ENCODE measurements around the gene CELF2.

GRCh38 chr10:11335881-11336430, 318.3 kb downstream of the CELF2 start:
- TF ChIP-seq CTCF (IDR thresholded peaks at IDR 0.05; ENCODE audit: borderline replicate concordance, extremely low read depth, low read length, poor library complexity, severe bottlenecking) (no peak), EZH2 (IDR thresholded peaks at IDR 0.05; ENCODE audit: borderline replicate concordance, low read depth, low read length, severe bottlenecking) (no peak)

Measured in DND-41 (cell line).